GM19438 (cell line): ENCODE data around the gene LNX2.

ENCODE experiments used
- ATAC-seq: cut with Tn5 transposase; IDR thresholded peaks from one replicate; pipeline ENCODE4 v1.9.1; 2021; ENCODE audit warnings: low read depth; ENCODE audit not compliant: unreplicated experiment

The LNX2 gene

DNA sequence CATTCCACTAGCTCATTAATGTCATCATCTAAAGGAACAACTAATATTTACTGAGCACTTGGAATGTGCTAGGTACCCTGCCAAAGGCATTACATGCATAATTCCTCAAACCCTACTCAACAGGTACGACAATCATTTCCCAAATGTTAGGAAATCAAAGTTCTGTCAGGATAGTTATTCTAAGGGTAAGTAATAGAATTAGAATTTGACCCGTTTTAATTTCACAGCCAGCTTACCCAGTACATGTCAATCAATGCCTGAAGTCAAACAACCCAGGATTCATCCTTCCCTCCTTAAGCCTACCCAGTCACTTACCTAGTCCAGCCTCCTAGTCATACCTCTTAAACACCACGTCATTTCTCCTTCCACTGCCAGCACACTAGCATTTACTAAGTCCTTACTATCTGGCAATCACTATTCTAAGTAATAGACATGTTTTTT is 2.4 kb downstream of the LNX2 start:
- ATAC-seq: no peak

DNA sequence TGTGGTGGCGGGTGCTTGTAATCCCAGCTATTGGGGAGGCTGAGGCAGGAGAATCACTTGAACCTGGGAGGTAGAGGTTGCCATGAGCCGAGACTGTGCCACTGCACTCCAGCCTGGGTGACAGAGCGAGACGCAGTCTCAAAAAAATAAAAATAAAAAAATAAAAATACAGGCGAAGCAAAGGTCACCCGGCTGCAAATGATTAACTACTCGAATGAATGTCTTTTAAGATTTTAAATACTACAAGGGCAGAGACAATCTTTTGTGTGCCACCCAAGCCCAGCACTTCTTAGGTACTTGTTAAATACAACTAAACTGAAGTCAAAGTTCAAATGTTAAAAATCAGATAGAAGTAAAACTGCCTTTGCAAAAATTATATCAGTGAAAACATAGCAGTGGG is 6.7 kb downstream of the LNX2 start:
- ATAC-seq: no peak

DNA sequence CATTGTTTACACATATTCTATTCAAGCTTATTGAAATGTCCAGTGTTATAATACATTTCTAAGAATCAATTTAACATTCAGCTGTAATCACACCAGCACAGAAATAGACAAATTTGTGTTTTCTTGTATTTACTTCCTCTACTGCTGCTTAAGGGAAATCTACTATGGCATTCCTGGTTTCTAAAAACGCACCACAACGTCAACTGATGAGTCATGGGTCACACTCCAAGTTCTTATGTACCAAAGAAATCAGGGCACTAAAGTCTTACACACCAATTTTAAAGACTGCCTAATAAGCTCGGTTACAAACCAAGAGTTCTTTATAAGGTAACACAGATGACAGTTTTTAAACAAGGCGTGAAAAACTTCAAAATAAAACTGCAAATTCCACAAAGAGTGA is 13.2 kb downstream of the LNX2 start:
- no peak for ATAC-seq

DNA sequence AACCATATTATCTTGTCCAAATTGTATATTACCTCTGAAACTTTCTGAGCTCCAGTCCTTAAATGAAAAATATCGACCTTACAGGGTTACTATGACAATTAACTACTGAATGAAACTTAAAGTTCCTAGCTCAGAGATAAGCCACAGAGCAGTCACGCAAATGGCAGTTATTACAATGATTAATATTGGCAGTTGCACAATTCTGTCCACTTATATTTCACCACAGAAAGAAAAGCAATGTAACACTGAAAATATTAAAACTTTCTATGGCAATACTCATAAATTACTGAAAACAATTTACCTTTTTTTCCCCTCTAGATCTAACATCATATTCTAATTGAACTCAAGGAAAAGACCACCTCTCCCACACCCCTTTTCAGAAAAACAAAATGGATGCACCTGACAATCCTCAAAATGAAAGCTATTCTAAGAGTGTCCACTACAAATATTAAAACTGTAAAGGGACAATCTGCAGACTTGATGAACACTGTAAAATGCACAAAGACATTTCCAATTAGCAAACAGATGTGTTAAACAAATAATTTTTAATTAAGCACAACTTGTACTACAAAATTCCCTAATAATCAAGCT is 14.6 kb downstream of the LNX2 start:
- no peak for ATAC-seq

DNA sequence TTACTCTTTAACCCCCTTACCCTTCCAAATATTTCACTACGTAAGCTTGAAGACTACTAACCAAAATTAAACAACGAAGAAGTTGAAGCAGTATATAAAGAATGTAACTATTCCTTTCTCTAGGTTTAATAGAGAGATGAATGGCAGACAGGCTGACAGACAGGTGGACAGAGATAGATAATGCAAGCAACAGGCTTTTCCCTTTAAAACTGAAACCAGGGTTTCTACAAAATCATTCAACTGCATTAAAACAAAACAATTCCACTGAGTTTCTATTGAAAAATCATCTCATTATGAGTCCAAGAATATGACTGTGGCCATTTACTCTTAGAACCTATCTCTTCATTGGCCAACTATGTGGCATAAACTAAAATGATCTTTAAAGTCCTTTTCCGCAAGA is 15.2 kb downstream of the LNX2 start:
- no peak for ATAC-seq

DNA sequence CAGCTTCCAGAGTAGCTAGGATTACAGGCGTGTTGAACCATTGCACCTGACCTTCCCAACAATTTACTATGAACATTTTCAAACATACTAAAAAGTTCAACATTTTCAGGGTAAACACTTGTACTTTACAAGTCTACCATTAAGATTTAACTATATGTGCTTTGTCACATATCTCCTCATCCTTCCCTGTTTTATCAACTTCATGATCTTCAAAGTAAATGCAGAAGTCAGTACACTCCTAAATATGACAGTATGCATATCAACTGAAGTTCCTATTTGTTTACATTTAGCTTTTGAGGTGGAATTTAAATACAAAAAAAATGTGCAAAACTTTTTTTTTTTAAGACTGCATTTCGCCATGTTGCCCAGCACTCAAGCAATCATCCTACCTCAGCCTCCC is 18.5 kb downstream of the LNX2 start:
- ATAC-seq: no peak

DNA sequence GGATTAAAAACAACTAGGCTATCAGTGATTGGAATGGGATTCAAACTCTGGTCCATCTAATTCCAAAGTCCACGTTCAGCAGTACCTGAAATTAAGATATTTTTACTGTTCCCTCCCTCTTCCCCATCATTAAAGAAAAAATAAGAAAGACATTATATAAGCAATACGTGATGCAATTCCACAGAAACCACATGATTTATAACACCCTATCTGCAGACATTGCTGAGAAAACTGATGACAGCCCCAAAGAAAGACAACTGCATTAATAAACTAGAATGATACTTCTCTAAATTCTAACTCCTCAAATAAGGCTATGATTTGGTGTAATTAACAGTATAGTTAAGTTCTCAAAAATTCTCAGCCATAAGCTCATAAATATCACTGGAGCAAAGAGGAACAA is 19.1 kb downstream of the LNX2 start:
- ATAC-seq: no peak

DNA sequence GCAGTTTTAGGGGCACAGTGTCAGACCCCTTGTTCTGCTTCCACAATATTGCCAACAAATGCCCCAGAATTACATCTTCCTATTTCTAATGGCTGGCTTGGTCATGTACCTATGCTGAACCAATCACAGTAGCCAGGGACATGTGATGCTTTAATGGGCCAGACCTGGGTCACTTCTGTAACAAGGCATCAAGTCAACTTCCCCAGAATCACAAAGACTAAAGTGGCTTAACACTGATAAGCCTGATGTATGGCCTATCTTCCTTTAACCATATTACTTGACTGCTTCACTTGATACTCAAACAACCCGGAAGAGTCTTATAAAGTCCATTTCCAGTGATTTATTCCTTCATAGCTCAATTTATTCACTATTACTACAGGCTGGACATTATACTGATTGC is 19.6 kb downstream of the LNX2 start:
- no peak for ATAC-seq

DNA sequence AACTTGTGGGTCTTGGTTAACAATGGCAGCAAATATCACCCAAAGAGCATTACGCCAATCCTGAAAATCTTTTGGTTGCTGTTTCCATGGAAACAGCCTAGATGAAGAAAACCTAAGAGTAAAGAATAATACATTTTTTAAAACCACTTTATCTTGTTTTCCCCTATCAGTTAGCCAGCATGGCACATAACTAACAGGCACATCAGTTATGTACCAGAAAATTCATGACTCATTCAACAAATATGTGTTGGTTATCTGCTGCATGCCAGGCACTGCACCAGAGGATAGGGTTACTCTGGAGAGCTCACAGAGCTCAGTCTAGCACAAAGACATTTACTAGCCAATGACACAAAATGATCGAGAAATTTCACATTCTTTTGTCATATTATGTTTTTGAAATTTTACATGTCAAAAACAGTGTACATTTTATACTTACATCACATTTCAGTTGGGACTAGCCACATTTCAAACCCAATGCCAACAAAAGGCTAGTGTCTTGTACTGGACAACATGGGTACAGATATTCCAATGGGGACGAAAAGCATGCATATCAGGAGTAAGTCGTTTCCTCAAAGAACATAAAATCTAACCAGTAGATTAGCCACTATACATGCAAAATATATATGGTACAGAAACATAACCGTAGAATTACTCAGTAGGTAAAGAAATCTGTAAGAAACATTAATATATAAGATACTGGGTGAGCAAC is 20.3 kb downstream of the LNX2 start:
- no peak for ATAC-seq

DNA sequence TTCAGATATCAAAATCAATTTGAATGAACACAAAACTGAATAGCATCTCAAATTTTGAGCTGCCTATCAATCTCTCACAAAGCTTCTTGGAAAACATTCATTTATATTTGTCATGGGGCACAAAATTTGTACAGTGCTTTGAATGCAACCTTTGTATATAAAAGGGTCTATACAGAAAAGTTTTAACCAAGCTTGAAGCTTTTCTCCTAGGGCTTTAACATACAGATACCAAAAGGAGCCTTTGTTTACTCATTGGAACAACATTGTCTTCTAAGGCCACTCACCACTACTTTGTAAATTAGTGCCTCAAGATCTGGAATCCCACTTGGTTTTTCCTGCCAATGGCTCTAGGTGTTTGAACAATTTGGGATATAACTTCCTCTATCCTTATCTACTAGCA is 21.2 kb downstream of the LNX2 start:
- ATAC-seq: no peak

DNA sequence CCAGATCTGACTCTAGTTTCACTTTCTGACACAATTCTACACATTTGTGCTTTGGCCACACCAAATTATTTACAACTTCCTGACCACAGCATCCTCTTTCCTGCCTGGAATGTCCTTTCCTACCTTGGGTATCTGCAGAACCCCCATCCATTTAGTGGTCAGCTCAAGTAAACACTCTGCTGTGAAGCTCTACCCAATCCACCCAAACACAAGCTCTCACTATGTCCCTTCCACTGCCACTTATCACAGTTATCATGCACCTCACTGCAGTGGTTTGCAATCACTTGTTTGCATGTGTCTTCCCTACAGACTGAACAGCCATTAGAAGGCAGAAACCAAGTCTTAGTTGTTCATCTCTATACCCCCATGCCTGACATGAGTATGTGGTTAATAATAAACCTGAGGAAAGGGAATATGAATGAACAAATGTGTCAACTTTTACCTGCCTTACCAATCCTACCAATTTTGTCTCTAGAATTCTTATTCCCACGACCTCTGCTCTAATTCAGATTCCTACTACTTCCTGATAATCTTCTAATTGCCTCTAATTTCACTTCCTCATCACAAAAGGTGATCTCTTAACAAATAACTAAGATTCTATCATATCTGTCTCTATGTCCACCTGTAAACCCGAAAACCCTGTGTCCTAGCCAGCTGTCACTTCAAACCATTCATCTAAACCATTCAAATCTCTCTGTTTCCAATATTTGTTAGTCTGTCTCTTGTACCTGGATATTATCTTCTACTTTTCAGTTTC is 25.1 kb downstream of the LNX2 start:
- no peak for ATAC-seq

DNA sequence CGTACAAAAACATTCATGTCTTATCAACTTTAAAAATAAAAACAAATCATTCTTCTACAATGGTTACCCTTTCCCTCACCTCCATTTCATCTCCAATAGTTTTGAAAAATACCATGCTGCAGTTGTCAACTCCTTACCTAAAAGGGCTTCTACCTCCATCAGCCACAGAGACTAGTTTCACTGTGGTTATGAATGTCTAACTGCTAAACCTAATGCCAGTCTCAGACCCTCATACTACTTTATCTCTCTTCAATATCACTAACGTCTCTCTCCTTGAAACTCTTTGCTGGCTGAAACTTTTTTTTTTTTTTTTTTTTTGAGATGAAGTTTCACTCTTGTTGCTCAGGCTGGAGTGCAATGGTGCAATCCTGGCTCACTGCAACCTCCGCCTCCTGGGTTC is 27.1 kb downstream of the LNX2 start:
- ATAC-seq: no peak

DNA sequence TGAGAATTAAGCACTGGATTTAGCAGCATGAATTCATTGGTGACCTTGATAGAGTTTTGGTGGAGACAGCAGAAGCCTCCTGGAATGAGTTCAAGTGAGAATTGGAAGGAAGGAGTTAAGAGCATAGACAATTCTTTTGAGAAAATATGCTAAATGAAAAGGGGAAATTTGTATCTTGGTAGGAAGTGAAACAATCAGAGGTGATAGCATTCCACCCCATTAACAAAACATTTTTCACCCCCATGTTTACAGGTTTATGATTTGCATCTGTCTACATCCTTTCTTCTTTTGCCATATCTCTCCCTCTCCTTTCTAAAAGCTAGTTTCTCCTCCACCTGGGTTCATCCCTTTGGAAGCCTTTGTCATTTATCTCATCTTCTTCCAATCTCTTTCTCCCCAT is 27.5 kb downstream of the LNX2 start:
- ATAC-seq: no peak

DNA sequence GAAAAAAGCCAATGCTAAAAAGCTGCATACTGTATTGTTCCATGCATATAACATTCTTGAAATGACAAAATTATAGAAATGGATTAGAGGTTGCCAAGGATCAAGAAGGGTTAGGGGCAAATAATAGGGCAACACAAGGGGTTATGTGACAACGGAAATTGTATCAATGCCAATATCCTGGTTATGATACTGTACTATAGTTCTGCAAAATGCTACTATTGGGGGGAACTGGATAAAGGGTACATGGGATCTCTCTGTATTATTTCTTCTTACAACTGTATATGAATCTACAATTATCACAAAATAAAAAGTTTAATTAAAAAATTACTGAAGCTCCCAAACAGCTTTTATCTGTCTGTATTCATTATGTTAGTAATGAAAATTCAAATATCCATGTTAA is 31.9 kb downstream of the LNX2 start:
- ATAC-seq: no peak

DNA sequence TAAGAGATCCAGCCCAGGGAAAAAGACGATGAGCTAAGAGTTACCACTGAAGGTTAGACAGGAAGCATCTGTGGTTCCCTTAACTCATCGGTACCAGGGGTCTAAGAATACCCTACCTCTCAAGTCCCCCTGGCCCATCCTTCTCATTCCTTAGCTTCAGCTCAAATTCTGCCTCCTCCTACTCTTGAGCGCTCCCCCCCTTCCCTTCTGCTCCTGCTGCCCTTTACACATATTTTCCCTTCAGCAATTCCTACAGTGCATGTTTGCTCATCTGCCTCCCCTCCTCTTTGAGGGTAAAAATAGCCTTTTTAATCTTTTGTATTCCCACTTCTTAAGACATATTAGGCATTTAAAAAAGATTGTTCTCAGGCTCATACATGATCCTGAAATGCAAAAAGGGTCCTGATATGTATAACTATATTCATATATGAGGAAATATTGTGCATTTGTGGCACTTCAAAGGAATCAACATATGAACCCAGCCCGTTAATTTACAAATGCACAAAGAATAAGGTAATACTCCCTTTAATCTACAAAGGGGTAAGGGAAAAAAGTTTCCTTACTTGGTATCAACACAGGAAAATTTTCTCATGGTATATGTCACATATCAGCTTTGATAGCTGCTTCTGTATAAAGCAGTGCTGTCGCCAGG is 33.1 kb downstream of the LNX2 start:
- ATAC-seq: no peak

DNA sequence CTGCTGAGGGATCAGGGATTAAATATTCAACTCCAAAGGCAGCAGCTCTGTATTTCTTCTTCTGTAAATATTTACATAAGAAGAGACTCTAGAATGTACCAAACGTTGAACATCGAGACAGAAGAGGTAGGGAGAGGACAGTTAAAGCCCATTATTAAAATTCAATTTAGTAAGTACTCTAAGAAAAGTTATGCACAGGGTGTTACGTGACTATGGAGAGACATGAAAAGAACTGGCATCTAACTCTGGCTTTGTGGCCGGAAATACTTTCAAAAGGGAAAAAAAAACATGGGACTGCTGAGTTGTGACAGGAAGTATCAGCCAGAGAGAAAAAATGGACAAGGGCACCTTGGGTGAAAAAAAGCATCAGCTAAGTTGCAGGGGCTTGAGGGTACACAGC is 36.7 kb downstream of the LNX2 start:
- no peak for ATAC-seq

DNA sequence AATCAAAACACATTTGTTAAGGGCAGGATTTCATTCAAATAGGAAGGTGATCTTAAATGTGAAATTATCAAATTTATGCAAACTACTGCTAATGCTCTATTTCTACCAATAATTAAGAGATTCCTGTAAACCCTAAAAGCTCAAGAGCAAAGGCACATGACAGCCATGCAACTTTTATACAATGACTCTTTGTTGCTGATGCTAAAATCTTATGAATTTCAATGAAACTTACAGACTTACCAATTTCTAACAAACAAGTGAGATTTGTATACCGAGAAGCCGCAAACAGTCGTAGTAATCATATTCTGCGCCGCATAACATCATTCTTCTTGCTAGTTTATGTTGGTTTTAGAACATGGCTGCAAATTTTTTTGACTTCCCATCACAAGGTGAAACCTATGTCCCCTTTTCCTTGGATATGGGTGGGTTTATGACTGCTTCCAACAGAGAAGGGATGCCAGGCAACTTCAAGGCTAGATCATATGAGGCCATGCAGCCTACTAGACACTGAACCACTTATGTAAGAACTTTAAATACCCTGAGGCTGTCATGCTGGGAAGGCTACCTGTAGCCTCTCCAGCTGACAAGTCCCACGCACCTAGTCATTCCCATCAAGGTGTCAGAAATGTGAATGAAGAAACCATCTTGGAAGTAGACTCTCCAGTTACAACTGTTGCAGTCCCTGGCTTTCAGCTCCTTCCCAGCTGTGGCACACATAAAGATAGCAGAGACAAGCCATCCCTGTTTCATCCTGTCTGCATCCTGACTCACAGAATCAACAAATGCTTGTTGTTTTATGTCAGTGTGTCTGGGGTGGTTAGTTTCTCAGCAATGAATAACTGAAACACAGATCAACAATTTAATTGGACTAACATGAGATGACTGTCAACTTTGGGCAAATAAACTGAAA is 42.0 kb downstream of the LNX2 start:
- no peak for ATAC-seq

DNA sequence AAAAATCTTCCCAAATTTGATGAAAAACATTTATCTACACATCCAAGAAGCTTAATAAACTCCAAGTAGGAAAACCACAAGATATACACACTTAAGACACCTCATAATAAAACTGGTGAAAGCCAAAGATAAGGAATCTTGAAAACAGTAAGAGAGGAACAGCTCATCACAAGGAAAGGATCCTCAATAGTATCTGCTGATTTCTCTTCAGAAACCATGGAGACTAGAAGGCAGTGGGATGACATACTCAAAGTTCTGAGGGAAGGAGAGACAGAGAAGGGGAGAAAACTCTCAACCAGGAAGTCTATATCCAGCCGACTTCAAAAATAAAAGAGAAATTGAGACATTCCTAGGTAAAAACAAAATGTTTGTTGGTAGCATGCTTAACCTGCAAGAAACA is 45.7 kb downstream of the LNX2 start:
- no peak for ATAC-seq

DNA sequence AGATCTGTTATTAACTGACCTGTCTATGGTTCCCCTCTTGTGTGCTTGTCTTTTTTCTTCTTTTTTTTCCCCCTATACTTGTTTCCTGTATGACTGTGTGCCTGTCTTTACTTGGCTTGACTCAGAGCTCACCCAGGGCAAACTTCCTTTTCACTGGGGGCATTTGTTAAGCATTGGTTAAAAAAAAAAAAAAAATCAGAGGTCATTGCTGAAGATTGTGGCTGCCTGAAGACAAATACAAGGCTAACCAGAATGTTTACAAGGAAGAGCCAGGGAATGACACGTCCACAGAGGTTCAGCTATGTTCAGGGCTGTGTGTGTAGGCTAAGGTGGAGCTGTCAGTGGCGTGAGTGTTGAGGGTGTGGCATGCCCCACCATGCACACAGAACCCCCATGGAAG is 47.1 kb downstream of the LNX2 start:
- ATAC-seq: no peak

DNA sequence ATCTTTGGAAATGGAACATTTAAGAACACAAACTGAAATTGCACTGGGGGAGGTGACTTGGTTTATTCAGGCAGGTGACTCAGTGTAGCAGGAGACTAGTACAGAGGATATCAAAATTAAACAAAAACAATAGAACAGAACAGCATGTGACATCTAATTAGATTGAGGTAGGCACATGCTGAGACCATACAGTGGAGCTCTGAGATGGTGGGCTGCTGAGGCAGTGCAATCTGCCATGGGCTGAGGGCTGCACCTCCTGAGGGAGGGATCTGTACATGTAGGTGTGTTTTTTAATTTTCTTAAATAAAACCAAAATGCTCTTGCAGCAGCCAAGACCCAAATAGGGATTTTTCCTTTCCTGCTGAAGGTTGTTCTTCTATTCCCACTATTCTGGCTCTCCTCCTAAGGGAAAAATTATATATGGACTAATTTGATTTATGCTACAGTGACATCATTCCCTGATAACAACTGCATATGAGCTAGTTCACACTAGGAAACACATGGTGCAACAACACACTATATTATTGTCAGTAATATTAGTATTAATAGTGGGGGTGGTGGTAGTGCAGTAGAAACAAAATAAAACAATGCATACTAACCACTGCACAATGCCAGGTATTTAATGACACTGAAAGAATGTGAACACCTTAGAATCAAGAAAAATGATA is 48.0 kb downstream of the LNX2 start:
- ATAC-seq: no peak
